HEK293 (cell line): ENCODE data around the gene MAVS.

ENCODE experiments used
- CTCF ChIA-PET: fragments of 350-600 bp; formaldehyde crosslinking; extraction: SDS; loops from one replicate; lab custom pipeline; 2021; ENCODE audit warnings: antibody characterized with exemption; lab: Yijun Ruan, JAX
- POLR2A ChIA-PET: fragments of 300-600 bp; formaldehyde crosslinking; extraction: SDS; loops from one replicate; lab custom pipeline; 2020; ENCODE audit warnings: antibody characterized with exemption, inconsistent platforms; lab: Yijun Ruan, JAX
- H3K27ac ChIP-seq: fragments of 200-500 bp; sonication (Bioruptor generic); 2 replicates; pipeline ENCODE4 v1.5.1; 2014; ENCODE audit warnings: low read depth, low read length, control low read depth, inconsistent platforms; ENCODE audit errors: extremely low read depth
- H3K36me3 ChIP-seq, 2 experiments: fragments of 200-500 bp in 1 of 2; sonication (Bioruptor generic) in 1 of 2; 1 replicate in 1 of 2; 2 replicates in 1 of 2; pipeline ENCODE4 v1.5.1; 2014 to 2017; ENCODE audit warnings: inconsistent platforms in 2 of 2, low read length in 2 of 2; ENCODE audit not compliant: control insufficient read depth in 2 of 2, insufficient read depth in 1 of 2
- H3K4me1 ChIP-seq: fragments of 200-500 bp; sonication (Bioruptor generic); 2 replicates; pipeline ENCODE4 v1.5.1; 2014; ENCODE audit warnings: mild to moderate bottlenecking, low read length, inconsistent platforms; ENCODE audit not compliant: control insufficient read depth, insufficient read depth
- H3K4me3 ChIP-seq: 2 replicates; pipeline ENCODE4 v1.5.1; 2011; ENCODE audit warnings: low read depth, mild to moderate bottlenecking, control low read depth, low read length, moderate library complexity
- H3K9me3 ChIP-seq: fragments of 200-500 bp; sonication (Bioruptor generic); 2 replicates; pipeline ENCODE4 v1.5.1; 2014; ENCODE audit warnings: low read depth, low read length, inconsistent platforms; ENCODE audit not compliant: control insufficient read depth, insufficient read depth
- GFI1B ChIP-seq: fragments of 450-650 bp; formaldehyde crosslinking; IDR thresholded peaks from 2 replicates; pipeline ENCODE4 v1.5.1; 2016; ENCODE audit warnings: missing biosample characterization, missing genetic modification characterization
- KLF1 ChIP-seq: fragments of 450-650 bp; formaldehyde crosslinking; IDR thresholded peaks from 2 replicates; pipeline ENCODE4 v1.5.1; 2016; ENCODE audit warnings: missing biosample characterization, missing genetic modification characterization
- KLF7 ChIP-seq: fragments of 450-650 bp; formaldehyde crosslinking; IDR thresholded peaks from 2 replicates; pipeline ENCODE4 v1.5.1; 2016; ENCODE audit warnings: missing biosample characterization, missing genetic modification characterization, borderline replicate concordance
- OSR2 ChIP-seq: fragments of 450-650 bp; formaldehyde crosslinking; IDR thresholded peaks from 2 replicates; pipeline ENCODE4 v1.5.1; 2016; ENCODE audit warnings: missing biosample characterization, missing genetic modification characterization
- OVOL3 ChIP-seq: fragments of 450-650 bp; formaldehyde crosslinking; IDR thresholded peaks from 2 replicates; pipeline ENCODE4 v1.5.1; 2016; ENCODE audit warnings: missing biosample characterization, missing genetic modification characterization
- WT1 ChIP-seq: fragments of 450-650 bp; formaldehyde crosslinking; IDR thresholded peaks from 2 replicates; pipeline ENCODE4 v1.5.1; 2016; ENCODE audit warnings: missing biosample characterization, missing genetic modification characterization
- ZBTB1 ChIP-seq: fragments of 450-650 bp; formaldehyde crosslinking; IDR thresholded peaks from 2 replicates; pipeline ENCODE4 v1.5.1; 2016; ENCODE audit warnings: missing biosample characterization, missing genetic modification characterization
- ZBTB8A ChIP-seq: fragments of 450-650 bp; formaldehyde crosslinking; IDR thresholded peaks from 2 replicates; pipeline ENCODE4 v1.5.1; 2016; ENCODE audit warnings: missing biosample characterization, missing genetic modification characterization
- ZFP3 ChIP-seq: fragments of 450-650 bp; formaldehyde crosslinking; IDR thresholded peaks from 2 replicates; pipeline ENCODE4 v1.5.1; 2016; ENCODE audit warnings: low read depth, missing biosample characterization, missing genetic modification characterization
- ZNF121 ChIP-seq: fragments of 450-650 bp; formaldehyde crosslinking; IDR thresholded peaks from 2 replicates; pipeline ENCODE4 v1.5.1; 2016; ENCODE audit warnings: missing biosample characterization, missing genetic modification characterization
- ZNF202 ChIP-seq: fragments of 450-650 bp; formaldehyde crosslinking; IDR thresholded peaks from 2 replicates; pipeline ENCODE4 v1.5.1; 2016; ENCODE audit warnings: missing biosample characterization, missing genetic modification characterization, borderline replicate concordance
- ZNF394 ChIP-seq: fragments of 450-650 bp; formaldehyde crosslinking; IDR thresholded peaks from 2 replicates; pipeline ENCODE4 v1.5.1; 2016; ENCODE audit warnings: missing biosample characterization, missing genetic modification characterization, mild to moderate bottlenecking, moderate library complexity, borderline replicate concordance
- ZNF433 ChIP-seq: fragments of 450-650 bp; formaldehyde crosslinking; IDR thresholded peaks from 2 replicates; pipeline ENCODE4 v1.5.1; 2016; ENCODE audit warnings: missing biosample characterization, missing genetic modification characterization, low read depth
- TF ChIP-seq, protein P1 (sequence below): fragments of 450-650 bp; formaldehyde crosslinking; IDR thresholded peaks from 2 replicates; pipeline ENCODE4 v1.5.1; 2017; ENCODE audit warnings: missing biosample characterization, missing genetic modification characterization
- TF ChIP-seq, protein P2 (sequence below): fragments of 450-650 bp; IDR thresholded peaks from 2 replicates; pipeline ENCODE4 v1.5.1; 2018; ENCODE audit warnings: missing biosample characterization, missing genetic modification characterization
- TF ChIP-seq, protein P3 (sequence below): fragments of 450-650 bp; formaldehyde crosslinking; IDR thresholded peaks from 2 replicates; pipeline ENCODE4 v1.5.1; 2016; ENCODE audit warnings: missing biosample characterization, missing genetic modification characterization

The MAVS gene

GRCh38 chr20:3812259-3812681, 34.4 kb upstream of the MAVS start:
- POLR2A ChIA-PET, result interaction anchor here (0.6 to 4.2 kb wide), 11 partner anchors 8 to 145 kb away, joined by 3 to 26 read pairs (median 6); partner anchors contain the start of genes ADISSP, AP5S1, CDC25B and CENPB
- 0 out of 2 replicates have a peak, but pooled peaks have one; percentile 50 for TF ChIP-seq ZFP3 (tag by site-specific recombination)
- TF ChIP-seq, protein P1, sequence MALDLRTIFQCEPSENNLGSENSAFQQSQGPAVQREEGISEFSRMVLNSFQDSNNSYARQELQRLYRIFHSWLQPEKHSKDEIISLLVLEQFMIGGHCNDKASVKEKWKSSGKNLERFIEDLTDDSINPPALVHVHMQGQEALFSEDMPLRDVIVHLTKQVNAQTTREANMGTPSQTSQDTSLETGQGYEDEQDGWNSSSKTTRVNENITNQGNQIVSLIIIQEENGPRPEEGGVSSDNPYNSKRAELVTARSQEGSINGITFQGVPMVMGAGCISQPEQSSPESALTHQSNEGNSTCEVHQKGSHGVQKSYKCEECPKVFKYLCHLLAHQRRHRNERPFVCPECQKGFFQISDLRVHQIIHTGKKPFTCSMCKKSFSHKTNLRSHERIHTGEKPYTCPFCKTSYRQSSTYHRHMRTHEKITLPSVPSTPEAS (tag by site-specific recombination), result no peak
- TF ChIP-seq, protein P2, sequence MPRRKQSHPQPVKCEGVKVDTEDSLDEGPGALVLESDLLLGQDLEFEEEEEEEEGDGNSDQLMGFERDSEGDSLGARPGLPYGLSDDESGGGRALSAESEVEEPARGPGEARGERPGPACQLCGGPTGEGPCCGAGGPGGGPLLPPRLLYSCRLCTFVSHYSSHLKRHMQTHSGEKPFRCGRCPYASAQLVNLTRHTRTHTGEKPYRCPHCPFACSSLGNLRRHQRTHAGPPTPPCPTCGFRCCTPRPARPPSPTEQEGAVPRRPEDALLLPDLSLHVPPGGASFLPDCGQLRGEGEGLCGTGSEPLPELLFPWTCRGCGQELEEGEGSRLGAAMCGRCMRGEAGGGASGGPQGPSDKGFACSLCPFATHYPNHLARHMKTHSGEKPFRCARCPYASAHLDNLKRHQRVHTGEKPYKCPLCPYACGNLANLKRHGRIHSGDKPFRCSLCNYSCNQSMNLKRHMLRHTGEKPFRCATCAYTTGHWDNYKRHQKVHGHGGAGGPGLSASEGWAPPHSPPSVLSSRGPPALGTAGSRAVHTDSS (tag by site-specific recombination), result no peak
- TF ChIP-seq, all 188 proteins: peak for 1
- Histone ChIP-seq H3K4me3 (no peak overlapping the region), H3K4me1 (peaks cover 29% of the 10 kb centered on the region), H3K27ac (peak overlapping the region; percentile 84), H3K36me3 (no peaks in the 10 kb centered on the region), H3K9me3 (no peaks in the 10 kb centered on the region)
- CTCF ChIA-PET, result interaction anchor here (0.6 to 2.6 kb wide), 6 partner anchors 13 to 259 kb away, joined by 3 to 6 read pairs (median 4); no protein-coding TSS in a partner anchor

GRCh38 chr20:3812975-3813847, 33.4 kb upstream of the MAVS start:
- TF ChIP-seq ZBTB1 (tag by site-specific recombination), result no peak
- TF ChIP-seq, protein P3, sequence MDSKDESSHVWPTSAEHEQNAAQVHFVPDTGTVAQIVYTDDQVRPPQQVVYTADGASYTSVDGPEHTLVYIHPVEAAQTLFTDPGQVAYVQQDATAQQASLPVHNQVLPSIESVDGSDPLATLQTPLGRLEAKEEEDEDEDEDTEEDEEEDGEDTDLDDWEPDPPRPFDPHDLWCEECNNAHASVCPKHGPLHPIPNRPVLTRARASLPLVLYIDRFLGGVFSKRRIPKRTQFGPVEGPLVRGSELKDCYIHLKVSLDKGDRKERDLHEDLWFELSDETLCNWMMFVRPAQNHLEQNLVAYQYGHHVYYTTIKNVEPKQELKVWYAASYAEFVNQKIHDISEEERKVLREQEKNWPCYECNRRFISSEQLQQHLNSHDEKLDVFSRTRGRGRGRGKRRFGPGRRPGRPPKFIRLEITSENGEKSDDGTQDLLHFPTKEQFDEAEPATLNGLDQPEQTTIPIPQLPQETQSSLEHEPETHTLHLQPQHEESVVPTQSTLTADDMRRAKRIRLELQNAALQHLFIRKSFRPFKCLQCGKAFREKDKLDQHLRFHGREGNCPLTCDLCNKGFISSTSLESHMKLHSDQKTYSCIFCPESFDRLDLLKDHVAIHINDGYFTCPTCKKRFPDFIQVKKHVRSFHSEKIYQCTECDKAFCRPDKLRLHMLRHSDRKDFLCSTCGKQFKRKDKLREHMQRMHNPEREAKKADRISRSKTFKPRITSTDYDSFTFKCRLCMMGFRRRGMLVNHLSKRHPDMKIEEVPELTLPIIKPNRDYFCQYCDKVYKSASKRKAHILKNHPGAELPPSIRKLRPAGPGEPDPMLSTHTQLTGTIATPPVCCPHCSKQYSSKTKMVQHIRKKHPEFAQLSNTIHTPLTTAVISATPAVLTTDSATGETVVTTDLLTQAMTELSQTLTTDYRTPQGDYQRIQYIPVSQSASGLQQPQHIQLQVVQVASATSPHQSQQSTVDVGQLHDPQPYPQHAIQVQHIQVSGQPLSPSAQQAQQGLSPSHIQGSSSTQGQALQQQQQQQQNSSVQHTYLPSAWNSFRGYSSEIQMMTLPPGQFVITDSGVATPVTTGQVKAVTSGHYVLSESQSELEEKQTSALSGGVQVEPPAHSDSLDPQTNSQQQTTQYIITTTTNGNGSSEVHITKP (tag by site-specific recombination), result peak; percentile 72
- peak; percentile 61 for TF ChIP-seq OSR2 (tag by site-specific recombination)
- peak; percentile 95 for TF ChIP-seq ZNF121 (tag by site-specific recombination)
- TF ChIP-seq KLF1, result 0 out of 2 replicates have a peak, but pooled peaks have one; percentile 12
- ChIA-PET CTCF (interaction anchor here (0.6 to 2.6 kb wide), 9 partner anchors 11 to 258 kb away, joined by 3 to 6 read pairs (median 3); partner anchors contain the start of gene CDC25B), POLR2A (interaction anchor here (0.5 to 4.2 kb wide), 8 partner anchors 10 to 84 kb away, joined by 3 to 26 read pairs (median 4); partner anchors contain the start of genes ADISSP, CDC25B and CENPB)
- Histone ChIP-seq H3K9me3 (no peaks in the 10 kb centered on the region), H3K36me3 (no peaks in the 10 kb centered on the region), H3K4me3 (no peak overlapping the region), H3K4me1 (peaks cover 20% of the 10 kb centered on the region), H3K27ac (no peak overlapping the region)

- no peaks in the 10 kb centered on the region for H3K36me3 ChIP-seq
- CTCF ChIA-PET, result interaction anchor here (0.6 to 2.6 kb wide), 10 partner anchors 10 to 257 kb away, joined by 3 to 6 read pairs (median 3); partner anchors contain the start of genes ADISSP and CDC25B
- POLR2A ChIA-PET, result interaction anchor here (0.5 to 4.2 kb wide), 9 partner anchors 9 to 359 kb away, joined by 3 to 26 read pairs (median 4); partner anchors contain the start of genes CDC25B and CENPB
- H3K9me3 ChIP-seq, result no peaks in the 10 kb centered on the region
- no peak overlapping the region for H3K4me3 ChIP-seq
- H3K27ac ChIP-seq, result no peak overlapping the region
- peaks cover 17% of the 10 kb centered on the region for H3K4me1 ChIP-seq
- TF ChIP-seq GFI1B (tag by site-specific recombination) (peak; percentile 61; the same call in 1 of the 2 replicates), ZBTB8A (tag by site-specific recombination) (peak; percentile 84), ZNF433 (tag by site-specific recombination) (peak; percentile 94), OVOL3 (peak; percentile 67; the same call in 1 of the 2 replicates), WT1 (tag by site-specific recombination) (peak; percentile 34; the same call in 1 of the 2 replicates), OSR2 (tag by site-specific recombination) (no peak), ZNF394 (tag by site-specific recombination) (peak; percentile 98), ZNF202 (tag by site-specific recombination) (peak; percentile 95; the same call in 1 of the 2 replicates), KLF7 (peak; percentile 52; the same call in 1 of the 2 replicates)
- TF ChIP-seq, protein P2 (tag by site-specific recombination), result no peak
These were observed 32.6 kb upstream of the MAVS start for GRCh38 chr20:3813848-3814581.
